Uterus (tissue), 4 donors: ENCODE measurements around the gene PML. TPM values are rescaled to one million over a fixed set of nuclear protein-coding genes. Genes with fewer than 3 reads are reported as not detected.
A peak's percentile ranks its signal among the peaks of the same experiment; 100 is the strongest.
"Not testable (repeated sequence)": the region's sequence is repeated elsewhere in the genome, so short reads cannot be mapped to it uniquely, and the experiment has no call there.

ENCODE experiments used
- DNase-seq, 2 donors: peaks; one replicate each; pipeline ENCODE4 v3.0.0-alpha.2; 2019 to 2020
- H3K27ac ChIP-seq, 2 donors: fragments of 200-600 bp; sonication (generic); 1 replicate in 1 of 2; 2 replicates in 1 of 2; pipeline ENCODE4 v1.5.1; 2016 to 2018
- H3K27me3 ChIP-seq, 2 donors: fragments of 200-600 bp; sonication (generic); one replicate each; pipeline ENCODE4 v1.5.1; 2018 to 2019; ENCODE audit warnings: control low read depth in 1 of 2
- H3K36me3 ChIP-seq, 2 donors: fragments of 200-600 bp; sonication (generic); one replicate each; pipeline ENCODE4 v1.5.1; 2019; ENCODE audit warnings: control low read depth in 1 of 2
- H3K4me1 ChIP-seq, 2 donors: fragments of 200-600 bp; sonication (generic); one replicate each; pipeline ENCODE4 v1.5.1; 2018 to 2019; ENCODE audit warnings: control low read depth in 1 of 2
- H3K4me3 ChIP-seq, 2 donors: fragments of 200-600 bp; sonication (generic); 1 replicate in 1 of 2; 2 replicates in 1 of 2; pipeline ENCODE4 v1.5.1; 2018 to 2019; ENCODE audit warnings: mild to moderate bottlenecking in 1 of 2
- H3K9me3 ChIP-seq, 2 donors: fragments of 200-600 bp; sonication (generic); one replicate each; pipeline ENCODE4 v1.5.1; 2019; ENCODE audit warnings: control low read depth in 1 of 2
- CTCF ChIP-seq, 4 experiments: fragments of 200-600 bp in 2 of 4; fragments of 450-650 bp in 2 of 4; sonication (generic) in 2 of 4; IDR thresholded peaks; one replicate each; pipeline ENCODE4 v1.5.1; 2016 to 2019; ENCODE audit warnings: antibody characterized with exemption in 4 of 4, mild to moderate bottlenecking in 2 of 4, moderate library complexity in 1 of 4
- POLR2A ChIP-seq, 2 donors: fragments of 450-650 bp; IDR thresholded peaks; one replicate each; pipeline ENCODE4 v1.6.1; 2016; ENCODE audit warnings: antibody characterized with exemption in 2 of 2, mild to moderate bottlenecking in 1 of 2, moderate library complexity in 1 of 2
- intact Hi-C: fragments of 100-400 bp; cut with DNase I; formaldehyde crosslinking; loops from one replicate; pipeline ENCODE4 v1.15.1; 2023; ENCODE audit warnings: low total_unique reads
- total RNA-seq, 4 donors: library from RNA; depleted of rRNA in 3 of 4; stranded (reverse); fragments of >200 nt in 3 of 4; gene quantifications; one replicate each; pipeline versions ENCODE4 v1.1.0 to v1.2.4, GENCODE V29; 2014 to 2023
- donor health status: DM: yes; HTN: yes; CAD: no.

The PML gene
- total RNA-seq, 4 donors from 2014 or later, result 39.0 to 118 (median 78.3) TPM

- H3K9me3 ChIP-seq, result no peaks in the 10 kb centered on the region
- DNase-seq, result no peak
- H3K27ac ChIP-seq, result peak overlapping the region in 1 of 2 donors; percentile 31
- H3K4me1 ChIP-seq, result peaks cover 0 to 17% of the 10 kb centered on the region in 2 donors
- H3K36me3 ChIP-seq, result no peaks in the 10 kb centered on the region
- no peak for TF ChIP-seq POLR2A (IDR thresholded peaks at IDR 0.05)
- H3K4me3 ChIP-seq, result no peak overlapping the region
- intact Hi-C loops, result no loop called here
- H3K27me3 ChIP-seq, result no peaks in the 10 kb centered on the region
Observed at GRCh38 chr15:74046275-74046674, 51.8 kb downstream of the PML start.

- Histone ChIP-seq H3K27ac (peak overlapping the region; percentile 81 to 82), H3K9me3 (no peaks in the 10 kb centered on the region), H3K4me3 (no peak overlapping the region), H3K27me3 (no peaks in the 10 kb centered on the region), H3K4me1 (peaks cover 0 to 28% of the 10 kb centered on the region in 2 donors), H3K36me3 (no peaks in the 10 kb centered on the region)
- DNase-seq, result no peak
- intact Hi-C loops, result no loop called here
- TF ChIP-seq POLR2A (IDR thresholded peaks at IDR 0.05) (no peak), CTCF (IDR thresholded peaks at IDR 0.05) (no peak)
Observed at GRCh38 chr15:74050127-74050526, 55.6 kb downstream of the PML start.

GRCh38 chr15:74050556-74051234 is 56.2 kb downstream of the PML start:
- H3K27me3 ChIP-seq, result no peaks in the 10 kb centered on the region
- no peak overlapping the region for H3K4me3 ChIP-seq
- TF ChIP-seq CTCF (IDR thresholded peaks at IDR 0.05), result peak in 1 of 4 experiments; percentile 5
- TF ChIP-seq POLR2A (IDR thresholded peaks at IDR 0.05), result no peak
- peaks cover 0 to 28% of the 10 kb centered on the region in 2 donors for H3K4me1 ChIP-seq
- intact Hi-C loops, result no loop called here
- no peaks in the 10 kb centered on the region for H3K9me3 ChIP-seq
- DNase-seq, result peak in 1 of 2 donors; percentile 19
- no peaks in the 10 kb centered on the region for H3K36me3 ChIP-seq
- peak overlapping the region; percentile 81 to 82 for H3K27ac ChIP-seq

- H3K27me3 ChIP-seq, intact Hi-C loops, H3K36me3 ChIP-seq, H3K4me3 ChIP-seq, H3K9me3 ChIP-seq, DNase-seq: not testable (repeated sequence)
- peak overlapping the region; percentile 81 to 82 for H3K27ac ChIP-seq
- peaks cover 0 to 28% of the 10 kb centered on the region in 2 donors for H3K4me1 ChIP-seq
Observed at GRCh38 chr15:74052271-74053260, 58.0 kb downstream of the PML start.

GRCh38 chr15:74053517-74053916 is 59.0 kb downstream of the PML start:
- peak in 1 of 2 donors; percentile 22 for DNase-seq
- Histone ChIP-seq H3K4me1 (peaks cover 0 to 28% of the 10 kb centered on the region in 2 donors), H3K27ac (peak overlapping the region; percentile 28 to 56)

More at GRCh38 chr15:74053517-74053916, 59.0 kb downstream of the PML start:
- H3K9me3 ChIP-seq, result no peaks in the 10 kb centered on the region
- no peaks in the 10 kb centered on the region for H3K27me3 ChIP-seq
- no peak overlapping the region for H3K4me3 ChIP-seq
- no peaks in the 10 kb centered on the region for H3K36me3 ChIP-seq
- no peak for TF ChIP-seq POLR2A (IDR thresholded peaks at IDR 0.05)
- TF ChIP-seq CTCF (IDR thresholded peaks at IDR 0.05), result peak in 1 of 4 experiments; percentile 4
- intact Hi-C loops, result no loop called here
